ENCODE measurements around the gene SLC26A6.

- no peak for TF ChIP-seq CTCF (IDR thresholded peaks at IDR 0.05)
- no peak for TF ChIP-seq POLR2A (IDR thresholded peaks at IDR 0.05)
Measured at GRCh38 chr3:48681974-48682610, 46.8 kb upstream of the SLC26A6 start.

Measured in esophagus squamous epithelium (tissue), 4 donors.